Measurements from ENCODE around the gene CRACDL.

- TF ChIP-seq CTCF (IDR thresholded peaks at IDR 0.05): no peak
- no peak for TF ChIP-seq EP300 (IDR thresholded peaks at IDR 0.05)
- no peak for TF ChIP-seq POLR2A (IDR thresholded peaks at IDR 0.05)
- TF ChIP-seq POLR2AphosphoS5 (IDR thresholded peaks at IDR 0.05): no peak
These were observed 131.8 kb downstream of the CRACDL start for GRCh38 chr2:98804265-98804650.

Data from gastroesophageal sphincter (tissue), 3 donors.